GM21825 (cell line): ENCODE data around the gene RPP21.

Experiments
- ATAC-seq: cut with Tn5 transposase; IDR thresholded peaks from one replicate; pipeline ENCODE4 v1.9.1; 2021; ENCODE audit warnings: mild to moderate bottlenecking, moderate library complexity; ENCODE audit not compliant: unreplicated experiment

Gene RPP21

GRCh38 chr6:30344868-30345671 is at the start of gene RPP21:
RPP21 (plus strand) TSS chr6:30345156; CDS start chr6:30345172, 16 bp downstream.
- peak; percentile 91 for ATAC-seq

GRCh38 chr6:30295837-30296236 is 49.1 kb upstream of the RPP21 start:
- ATAC-seq: no peak

GRCh38 chr6:30304002-30304401 is 41.0 kb upstream of the RPP21 start:
- ATAC-seq: no peak

GRCh38 chr6:30311101-30311500 is 33.9 kb upstream of the RPP21 start:
- ATAC-seq: no peak

- ATAC-seq: no peak
These were observed 33.3 kb upstream of the RPP21 start for GRCh38 chr6:30311671-30312070.

GRCh38 chr6:30312266-30312665 is 32.7 kb upstream of the RPP21 start:
- ATAC-seq: no peak

- no peak for ATAC-seq
These were observed 32.2 kb upstream of the RPP21 start for GRCh38 chr6:30312676-30313321.

- ATAC-seq: no peak
These were observed 29.8 kb upstream of the RPP21 start for GRCh38 chr6:30315156-30315555.

- ATAC-seq: no peak
These were observed 26.9 kb upstream of the RPP21 start for GRCh38 chr6:30317913-30318589.

- no peak for ATAC-seq
These were observed 25.7 kb upstream of the RPP21 start for GRCh38 chr6:30319146-30319835.

GRCh38 chr6:30321692-30322388 is 23.1 kb upstream of the RPP21 start:
- ATAC-seq: no peak

- ATAC-seq: no peak
These were observed 22.1 kb upstream of the RPP21 start for GRCh38 chr6:30322527-30323501.

GRCh38 chr6:30323806-30324205 is 21.1 kb upstream of the RPP21 start:
- ATAC-seq: no peak

- no peak for ATAC-seq
These were observed 19.6 kb upstream of the RPP21 start for GRCh38 chr6:30325150-30325872.

GRCh38 chr6:30325873-30326525 is 19.0 kb upstream of the RPP21 start:
- ATAC-seq: peak; percentile 33

GRCh38 chr6:30326526-30327231 is 18.3 kb upstream of the RPP21 start, which contains the start of gene TRIM39:
TRIM39 (plus strand) TSS chr6:30326927; CDS start chr6:30329318, 2,391 bp downstream.
- ATAC-seq: peak; percentile 66

GRCh38 chr6:30327232-30327746 is 17.7 kb upstream of the RPP21 start:
- no peak for ATAC-seq
